HG03575 (cell line): ENCODE data around the gene TRMU.

Source experiments
- ATAC-seq: cut with Tn5 transposase; IDR thresholded peaks from one replicate; pipeline ENCODE4 v1.9.1; 2021; ENCODE audit not compliant: unreplicated experiment, insufficient number of reproducible peaks, low FRiP score; ENCODE audit errors: extremely low read depth

The TRMU gene

DNA sequence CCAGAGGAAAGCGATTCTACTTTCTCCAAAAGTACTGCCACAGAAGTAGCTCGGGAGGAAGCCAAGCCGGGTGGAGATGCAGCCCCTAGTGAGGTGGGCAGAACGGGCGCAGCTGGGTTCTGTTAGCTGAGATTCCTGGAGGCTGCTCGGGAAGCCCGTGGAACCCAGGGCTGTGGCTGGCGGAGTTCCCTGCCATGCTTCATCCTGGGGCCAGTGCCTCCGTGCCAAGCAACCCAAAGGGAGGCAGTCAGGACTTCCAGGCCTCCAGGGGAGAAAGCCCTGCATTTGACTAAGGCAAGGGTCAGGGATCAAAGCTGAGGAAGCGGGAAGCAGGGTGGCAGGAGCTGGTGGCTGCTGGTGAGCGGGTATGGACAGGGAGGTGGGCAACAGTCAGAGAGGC, 6.7 kb upstream of the TRMU start:
- ATAC-seq = no peak

DNA sequence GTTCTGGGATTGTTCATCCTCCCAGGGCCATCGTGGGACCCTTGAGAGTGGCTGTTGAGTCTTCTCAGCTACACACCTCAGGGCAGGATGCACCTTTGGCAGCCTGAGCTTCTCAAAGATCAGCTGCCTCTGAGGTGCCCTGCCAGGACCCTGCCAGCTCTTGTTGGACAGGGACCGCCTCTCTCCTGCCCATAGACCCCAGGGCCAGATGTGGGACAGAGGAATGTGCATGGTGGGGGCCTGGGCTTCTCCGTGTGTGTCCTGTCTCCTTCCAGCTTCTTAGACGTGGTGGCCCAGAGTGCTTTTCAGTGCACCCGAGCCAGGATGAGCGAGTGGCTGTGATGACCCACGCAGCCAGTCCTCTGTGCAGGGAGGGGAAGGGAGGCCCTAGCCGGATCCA, 5.9 kb upstream of the TRMU start:
- no peak for ATAC-seq

DNA sequence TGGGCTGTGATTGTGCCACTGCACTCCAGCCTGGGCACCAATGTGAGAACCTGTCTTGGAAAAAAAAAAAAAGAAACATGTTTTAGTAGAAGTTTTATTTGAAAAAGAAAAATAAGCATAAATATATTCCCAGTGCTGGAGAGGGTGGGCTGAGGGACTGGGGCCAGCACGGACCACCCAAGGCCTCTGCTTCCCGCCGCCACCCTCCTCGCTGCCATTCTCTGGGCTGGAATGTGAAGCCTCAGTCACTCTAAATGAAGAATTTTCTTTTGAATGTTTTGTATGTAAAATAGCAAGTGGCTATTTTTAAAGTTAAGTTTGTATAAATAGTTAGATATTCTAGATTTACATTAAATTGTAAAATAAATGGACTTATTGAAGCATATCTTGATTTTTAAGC, 5.1 kb upstream of the TRMU start:
- ATAC-seq = no peak

DNA sequence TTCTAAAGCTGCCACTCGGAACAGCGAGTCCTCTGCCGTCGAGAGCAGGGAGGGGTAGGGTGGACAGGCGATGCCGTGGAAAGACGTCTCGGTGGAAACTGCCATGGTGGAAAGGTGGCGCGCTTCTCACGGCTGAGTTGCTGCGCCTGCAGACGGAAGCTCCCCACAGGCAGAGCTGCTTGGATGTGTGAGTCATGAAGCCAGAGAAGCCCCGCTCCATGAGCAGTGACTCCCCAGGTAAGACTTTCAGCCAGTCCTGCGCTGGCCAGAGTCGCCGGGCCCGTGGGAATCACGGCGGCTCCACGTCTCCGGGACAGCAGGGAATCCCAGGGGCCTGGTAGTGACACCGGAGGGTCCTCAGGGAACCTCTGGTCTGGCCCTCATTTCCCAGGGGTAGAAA, 4.0 kb upstream of the TRMU start:
- ATAC-seq = no peak

DNA sequence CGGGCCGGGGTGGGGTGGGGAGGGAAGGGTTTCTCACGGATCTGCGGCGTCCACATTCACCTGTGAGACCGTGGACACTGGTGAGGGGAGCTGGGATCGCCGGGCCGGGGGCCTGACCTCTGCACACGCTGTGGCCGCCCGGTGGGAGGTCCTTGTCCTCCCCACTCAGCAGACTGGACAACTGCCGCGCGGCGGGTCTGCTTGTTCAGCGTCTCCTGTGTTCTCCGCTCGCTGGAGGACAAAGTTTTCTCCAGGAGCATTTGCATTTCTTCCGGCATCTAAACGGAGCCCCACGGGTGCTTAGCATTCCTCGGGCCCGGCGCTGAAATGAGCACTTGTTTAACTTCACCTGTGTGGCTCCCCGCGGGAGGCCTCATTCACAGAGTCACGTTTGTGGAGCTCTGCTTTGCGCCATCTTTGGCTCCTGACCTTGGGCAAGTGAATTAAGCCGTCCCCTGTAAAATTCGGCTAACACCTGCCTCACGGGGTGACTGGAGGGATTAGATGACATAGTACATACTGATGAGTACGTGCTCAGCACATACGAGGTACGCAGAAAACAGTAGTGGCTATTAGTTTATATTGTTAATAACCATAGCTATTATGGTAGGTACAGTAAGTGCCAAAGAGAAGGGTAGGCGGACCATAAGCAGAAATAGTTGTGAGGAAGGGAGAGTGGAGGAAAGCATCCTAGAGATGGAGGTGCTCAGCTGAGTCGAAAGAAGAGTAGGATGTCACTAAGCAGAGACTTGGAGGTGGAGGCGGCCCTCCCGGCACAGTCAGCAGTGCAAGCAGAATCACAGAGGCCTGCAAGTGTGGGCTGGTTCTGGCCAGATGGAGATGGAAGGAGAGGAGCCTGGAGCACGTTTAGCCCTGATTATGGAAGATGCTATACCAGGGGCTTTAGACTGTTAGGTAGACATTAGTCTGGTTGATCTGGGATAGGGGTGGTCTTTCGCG, 885 bp downstream of the TRMU start:
- ATAC-seq = no peak

DNA sequence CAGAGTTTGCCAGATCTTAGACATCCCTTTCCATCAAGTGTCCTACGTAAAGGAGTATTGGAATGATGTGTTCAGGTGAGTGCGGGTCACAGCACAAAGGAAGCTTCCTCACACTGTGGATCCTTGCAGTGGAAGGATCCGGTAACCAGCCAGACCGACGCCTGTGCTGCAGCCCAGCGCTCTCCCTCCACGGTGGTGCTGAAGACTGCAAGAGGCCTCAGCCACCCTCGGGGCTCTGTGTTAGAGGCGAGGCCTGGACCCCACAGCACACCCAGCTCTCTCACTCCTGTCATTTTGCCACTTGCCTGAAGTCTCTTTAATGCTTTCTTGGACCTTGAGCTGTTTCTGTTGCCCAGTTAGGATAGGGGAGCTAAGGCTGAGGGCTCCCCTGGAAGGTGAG, 2.4 kb downstream of the TRMU start:
- no peak for ATAC-seq

DNA sequence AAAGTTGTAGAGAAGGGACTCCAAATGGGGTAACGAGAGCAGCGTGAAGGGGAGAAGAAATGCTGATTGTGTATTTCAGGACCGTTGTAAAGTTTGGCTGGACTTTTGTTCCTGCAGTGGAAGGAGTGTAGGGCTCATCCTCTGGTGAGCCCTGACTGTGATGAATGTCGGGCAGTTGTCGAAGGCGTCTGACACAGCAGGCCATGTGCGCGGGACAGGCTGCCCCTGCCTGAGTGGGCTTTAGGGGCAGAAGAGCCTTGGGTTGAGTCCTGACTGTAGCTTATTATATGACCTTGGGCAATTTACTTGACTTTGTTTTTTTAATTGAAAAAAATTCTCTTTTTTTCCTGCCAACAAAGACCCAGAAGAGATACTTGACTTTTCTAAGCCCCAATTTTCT, 3.1 kb downstream of the TRMU start:
- no peak for ATAC-seq

DNA sequence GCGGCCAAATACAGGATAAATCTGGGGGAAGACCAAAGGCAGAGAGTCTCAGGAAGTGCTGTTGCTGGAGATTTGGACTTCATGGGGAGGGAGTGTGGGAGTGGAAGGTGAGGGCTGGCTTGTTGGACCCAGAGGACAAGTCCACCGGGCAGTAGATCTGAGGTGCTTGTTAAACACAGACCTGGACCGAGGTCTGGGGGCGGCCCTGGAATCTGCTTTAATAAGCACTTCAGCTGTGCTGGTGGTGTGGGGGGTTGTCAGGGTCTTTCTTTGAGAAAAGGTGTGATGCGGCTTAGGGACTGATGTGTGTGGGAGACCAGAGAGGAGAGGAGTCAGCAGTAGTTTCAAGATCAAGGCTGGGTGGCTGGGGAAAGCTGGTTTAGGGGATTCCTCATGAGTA, 4.4 kb downstream of the TRMU start:
- ATAC-seq = no peak

DNA sequence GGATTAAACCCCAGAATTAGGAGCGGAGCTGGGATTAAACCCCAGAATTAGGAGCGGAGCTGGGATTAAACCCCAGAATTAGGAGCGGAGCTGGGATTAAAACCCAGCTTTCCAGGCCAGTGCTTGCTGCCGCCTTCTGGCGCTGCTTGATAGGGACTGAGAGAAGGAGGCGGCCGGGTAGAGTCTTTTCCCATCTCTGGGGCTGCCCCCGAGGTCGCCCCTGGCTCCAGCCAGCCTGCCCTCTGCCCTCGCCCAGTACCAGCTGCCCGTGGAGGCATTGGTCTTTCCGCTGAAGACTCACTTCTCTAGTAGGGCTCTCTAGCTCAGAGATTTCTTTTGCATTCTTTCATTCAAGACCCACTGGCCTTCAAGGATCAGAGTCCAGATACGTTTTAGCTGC, 5.2 kb downstream of the TRMU start:
- no peak for ATAC-seq

DNA sequence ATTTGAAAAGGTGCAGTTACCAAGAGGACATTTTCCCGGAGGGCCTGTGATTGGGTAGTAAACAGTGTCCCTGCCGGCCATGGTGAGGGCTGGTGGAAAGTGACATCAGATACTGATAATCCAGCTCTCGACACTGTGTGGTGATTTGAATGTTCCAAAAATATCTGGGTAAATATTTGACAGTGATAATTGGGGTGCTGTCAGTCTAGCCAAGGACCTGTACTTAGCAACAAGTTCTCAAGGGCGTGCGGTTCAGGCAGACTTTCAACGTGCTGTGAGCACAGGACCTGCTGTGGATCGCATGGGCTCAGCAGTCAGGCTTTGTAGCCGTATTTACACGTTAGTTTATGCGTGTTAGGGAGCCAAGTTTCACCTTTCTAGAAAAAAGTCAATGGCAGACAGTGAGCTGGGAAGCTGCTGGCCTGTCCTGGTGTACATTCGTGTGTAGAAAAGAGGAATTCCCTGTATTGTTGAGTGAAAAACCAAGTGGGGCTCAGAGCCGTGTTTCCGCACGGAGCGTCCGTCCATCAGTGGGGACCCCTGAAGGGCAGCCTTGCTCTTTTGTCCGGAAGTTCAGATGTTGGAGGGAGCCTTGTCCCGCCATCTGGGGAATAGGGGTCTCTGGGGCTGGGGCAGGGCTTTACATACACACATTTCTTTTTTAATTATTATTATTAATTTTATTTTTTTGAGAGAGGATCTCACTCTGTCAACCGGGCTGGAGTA, 11.3 kb downstream of the TRMU start:
- no peak for ATAC-seq

DNA sequence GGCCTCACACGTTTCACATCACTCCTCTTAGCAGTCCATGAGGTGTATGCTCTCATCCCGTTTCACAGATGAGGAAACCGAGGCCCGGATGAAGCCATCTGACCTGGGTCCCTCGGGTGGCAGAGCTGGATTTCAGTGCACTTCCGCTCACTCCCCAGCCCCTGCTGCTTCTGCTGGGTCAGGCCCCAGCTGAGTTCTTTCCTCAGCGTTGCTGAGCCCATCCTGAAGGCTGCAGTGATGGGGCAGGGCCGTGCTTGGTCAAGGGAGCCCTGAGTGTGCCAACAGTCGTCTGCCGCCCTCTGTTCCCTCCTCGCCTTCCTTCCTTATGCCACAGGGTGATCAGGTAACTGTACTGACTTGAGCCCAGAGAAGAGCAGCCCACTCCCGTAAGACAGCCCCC, 12.1 kb downstream of the TRMU start:
- ATAC-seq = no peak

DNA sequence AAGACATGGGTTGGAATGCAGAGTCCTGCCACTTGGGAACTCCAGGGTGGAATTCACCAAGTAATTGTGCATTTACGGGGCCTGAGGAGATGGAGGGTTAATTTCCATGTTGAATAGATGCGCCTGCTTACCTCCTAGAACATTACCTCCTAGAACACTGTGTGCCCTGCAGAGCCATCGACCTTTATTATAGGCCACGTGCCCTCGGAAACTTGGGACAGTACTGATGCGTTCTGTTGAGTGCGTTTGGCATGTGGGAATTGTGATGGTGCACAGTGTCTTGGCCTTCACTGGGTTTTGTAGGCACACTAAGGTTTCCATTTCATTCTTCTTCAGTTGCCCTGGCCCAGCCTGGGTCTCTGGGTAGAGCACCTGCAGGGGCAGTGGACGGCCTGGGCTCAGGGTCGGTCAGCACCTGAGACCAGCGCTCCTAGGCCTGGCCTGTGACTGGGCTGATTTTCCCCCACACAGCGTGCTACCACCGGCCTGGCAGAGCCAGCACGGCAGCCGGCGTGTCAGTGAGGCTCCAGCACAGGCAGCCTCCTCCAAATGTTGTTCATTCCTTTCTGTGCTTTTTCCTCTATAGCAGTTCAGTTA, 12.7 kb downstream of the TRMU start:
- ATAC-seq = no peak

DNA sequence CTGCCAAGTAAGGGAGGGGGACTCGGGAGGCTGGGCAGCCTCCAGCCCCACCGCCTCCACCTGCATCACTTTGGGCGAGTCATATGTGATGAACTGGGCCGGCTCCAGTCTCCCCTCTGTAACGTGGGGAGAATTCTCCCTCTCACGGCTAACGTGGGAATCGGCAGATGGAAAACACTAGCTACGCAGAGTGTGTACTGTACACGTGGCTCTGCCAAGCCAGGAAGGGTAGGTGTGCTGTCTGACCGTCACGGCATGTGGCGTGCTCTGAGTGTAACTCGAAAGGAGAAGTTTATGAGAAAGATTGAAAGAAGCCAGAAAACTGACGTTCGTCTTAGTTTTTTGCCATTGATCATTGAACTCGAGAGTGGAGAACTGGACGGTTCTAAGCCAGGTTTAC, 13.7 kb downstream of the TRMU start:
- no peak for ATAC-seq

DNA sequence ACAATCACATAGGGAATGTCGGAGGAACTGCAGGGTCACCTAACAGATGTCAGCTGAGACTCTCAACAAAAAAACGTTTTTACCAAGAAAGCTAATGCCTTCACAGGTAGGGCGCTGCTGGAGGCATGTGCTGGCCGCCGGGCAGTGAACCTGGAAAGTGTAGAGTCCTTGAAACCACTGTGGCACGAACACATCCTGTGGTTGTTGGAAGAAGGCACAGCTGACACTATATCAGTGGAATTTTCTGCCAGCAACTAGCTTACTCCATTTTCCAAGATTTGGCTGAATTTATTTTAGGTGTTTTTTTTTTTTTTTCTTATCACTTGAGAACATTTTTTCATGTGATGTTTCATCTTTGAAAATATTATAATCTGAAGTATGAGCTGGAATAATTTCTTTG, 14.2 kb downstream of the TRMU start:
- no peak for ATAC-seq

DNA sequence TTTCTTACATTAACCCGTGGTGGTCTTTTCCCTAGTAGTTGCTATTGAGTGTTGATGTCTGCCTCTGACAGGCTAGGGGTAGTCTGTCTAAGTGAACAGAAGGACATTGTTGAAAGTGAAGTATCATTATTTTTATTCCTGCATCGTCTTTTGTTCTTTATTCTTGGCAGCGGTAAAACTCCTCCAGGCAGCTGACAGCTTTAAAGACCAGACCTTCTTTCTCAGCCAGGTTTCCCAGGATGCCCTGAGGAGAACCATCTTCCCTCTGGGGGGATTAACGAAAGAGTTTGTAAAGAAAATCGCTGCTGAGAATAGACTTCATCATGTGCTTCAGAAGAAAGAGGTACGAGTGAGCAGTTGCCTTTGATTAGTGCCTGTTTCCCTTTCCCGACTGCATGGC, 14.6 kb downstream of the TRMU start:
- no peak for ATAC-seq

DNA sequence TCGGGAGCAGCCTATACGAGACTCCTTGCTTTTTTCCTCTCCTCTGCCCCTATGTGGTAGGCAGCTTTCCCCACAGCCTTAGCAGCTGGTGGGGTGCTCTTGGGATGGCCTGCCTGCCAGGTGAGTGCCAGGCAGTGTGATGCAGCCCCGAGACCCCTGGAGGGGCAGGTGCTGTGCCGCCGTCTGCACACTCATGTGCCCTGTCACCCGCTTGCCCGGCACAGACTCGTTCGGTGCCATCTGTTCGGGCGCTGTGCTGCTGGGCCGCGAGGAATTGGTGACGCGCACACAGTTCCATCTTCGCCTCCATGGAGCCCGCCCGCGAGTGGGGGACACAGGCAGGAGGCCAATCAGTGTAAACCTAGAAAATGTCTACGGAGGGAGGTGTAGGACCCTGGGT, 15.1 kb downstream of the TRMU start:
- ATAC-seq = no peak

DNA sequence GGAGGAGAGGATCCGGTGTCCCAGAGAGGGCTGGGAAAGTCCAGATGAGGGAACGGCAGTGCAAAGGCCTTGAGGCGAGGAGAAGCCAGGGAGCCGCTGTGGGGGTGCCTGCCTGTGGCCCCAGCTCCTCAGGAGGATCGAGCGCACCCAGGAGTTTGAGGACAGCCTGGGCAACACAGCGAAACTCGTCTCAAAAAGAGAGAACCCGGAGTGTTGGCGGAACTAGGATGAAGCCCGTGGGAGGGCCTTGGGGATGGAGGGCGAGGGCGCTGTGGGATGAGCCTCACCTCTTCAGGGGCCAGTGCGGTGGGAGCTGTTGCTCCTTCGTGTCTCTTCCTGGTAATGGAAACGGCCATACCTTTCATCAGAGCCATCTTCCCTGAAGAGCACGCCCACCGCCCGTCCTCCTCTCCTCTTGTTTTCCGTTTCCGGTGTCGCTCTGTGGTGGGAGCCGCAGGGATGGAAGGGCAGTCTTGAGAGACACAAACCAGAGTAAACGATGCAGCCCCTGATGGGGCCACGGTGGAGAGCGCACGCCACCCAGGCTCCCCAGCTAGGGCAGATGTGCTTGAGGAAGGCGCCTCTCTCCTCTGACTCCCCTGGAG, 15.7 kb downstream of the TRMU start:
- no peak for ATAC-seq

DNA sequence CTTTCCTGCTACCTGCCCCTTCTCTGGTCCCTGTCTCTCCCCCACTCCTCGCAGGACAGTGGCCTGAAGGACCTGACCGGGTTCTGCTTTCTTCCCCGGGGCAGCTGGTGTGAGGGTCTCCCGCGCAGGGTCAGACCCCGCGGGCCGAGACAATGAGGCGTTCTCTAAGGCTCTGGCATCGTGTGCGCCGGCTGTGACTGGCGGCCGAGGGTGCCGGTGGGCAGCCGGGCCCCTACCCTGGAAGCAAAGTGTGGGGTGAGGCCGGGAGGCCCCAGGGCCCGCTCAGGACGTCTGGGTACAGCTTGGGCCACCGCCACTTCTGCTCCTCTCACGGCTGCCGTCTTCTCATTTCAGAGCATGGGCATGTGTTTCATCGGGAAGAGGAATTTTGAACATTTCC, 16.3 kb downstream of the TRMU start:
- ATAC-seq = no peak

DNA sequence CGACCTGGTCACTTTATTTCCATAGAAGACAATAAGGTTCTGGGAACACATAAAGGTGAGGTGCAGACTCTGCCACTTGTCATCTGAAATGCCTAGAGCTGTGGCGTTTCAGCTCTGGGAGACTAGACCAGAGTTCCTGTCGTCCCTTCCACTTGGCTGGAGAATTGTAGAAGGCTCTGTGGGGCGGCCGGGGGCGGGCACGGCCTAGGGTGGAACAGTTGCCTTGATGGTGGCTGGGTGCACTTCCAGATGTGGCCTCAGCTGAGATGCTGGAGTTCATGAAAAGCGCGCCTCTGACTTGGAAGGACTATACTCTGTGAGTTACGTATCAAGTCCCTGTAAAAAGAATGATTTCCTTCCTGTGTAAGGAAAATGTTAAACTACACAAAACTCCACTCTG, 16.8 kb downstream of the TRMU start:
- ATAC-seq = no peak
